GM21360 (cell line): ENCODE measurements around the gene GJB5.

Experiments used
- ATAC-seq: cut with Tn5 transposase; IDR thresholded peaks from one replicate; pipeline ENCODE4 v1.9.1; 2021; ENCODE audit warnings: mild to moderate bottlenecking, moderate library complexity; ENCODE audit not compliant: unreplicated experiment

GJB5 gene

DNA sequence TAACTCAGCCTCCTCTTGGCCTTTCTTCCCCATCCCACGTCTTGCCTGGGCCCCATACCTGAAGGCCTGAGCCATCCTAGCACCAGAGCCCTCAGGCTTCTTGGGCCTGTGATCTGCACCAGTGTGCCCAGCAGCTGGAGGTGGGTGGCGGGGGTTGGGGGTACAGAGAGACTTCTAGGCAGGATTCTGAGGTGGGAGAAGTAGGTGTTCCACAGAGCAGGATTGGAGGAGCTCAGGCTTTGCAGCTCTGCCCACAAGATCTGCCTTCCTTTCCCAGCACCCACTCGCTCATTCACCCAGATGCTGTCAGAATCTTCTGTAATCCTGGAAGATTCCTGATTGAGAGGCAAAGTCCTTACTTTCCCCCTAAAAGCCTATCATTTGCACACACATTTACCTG, 10.0 kb upstream of the GJB5 start:
- no peak for ATAC-seq

DNA sequence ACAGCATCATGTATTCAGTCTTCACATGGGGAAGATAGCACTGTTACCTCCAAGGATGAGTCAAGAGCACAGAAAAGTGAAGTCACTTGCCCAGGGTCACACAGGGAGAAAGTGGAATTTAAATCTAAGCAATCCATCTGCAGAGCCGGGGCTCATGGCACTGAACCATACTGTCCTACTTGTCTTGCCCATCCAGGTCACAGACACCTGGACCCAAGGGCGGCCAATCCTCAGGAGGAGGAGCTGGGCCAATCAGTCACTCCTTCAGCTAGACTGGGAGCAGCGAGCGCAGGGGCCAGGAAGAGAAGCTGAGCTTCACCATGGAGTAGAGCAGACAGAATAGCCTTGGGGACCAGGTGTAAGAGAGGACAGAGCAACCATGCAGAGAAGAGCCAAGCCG, 9.2 kb upstream of the GJB5 start:
- ATAC-seq: no peak

DNA sequence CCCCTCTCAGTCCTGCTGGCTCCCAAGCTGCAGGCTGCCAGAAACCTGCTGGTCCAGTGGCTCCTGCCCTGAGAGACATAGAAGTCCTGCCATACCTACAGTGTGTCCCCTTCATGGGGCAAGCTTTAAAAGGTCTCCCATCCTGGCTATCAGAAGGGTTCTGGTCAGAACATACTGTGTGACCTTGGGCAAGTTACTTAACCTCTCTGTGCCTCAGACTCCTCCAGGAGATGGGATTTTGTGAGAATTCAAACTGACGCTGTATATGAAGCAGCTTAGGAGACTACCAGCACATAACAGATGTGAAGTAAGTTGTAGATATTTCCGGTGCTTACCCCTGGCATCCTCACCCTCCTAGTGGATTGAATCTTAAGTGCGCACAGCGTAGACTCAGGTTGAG, 8.7 kb upstream of the GJB5 start:
- ATAC-seq: no peak

DNA sequence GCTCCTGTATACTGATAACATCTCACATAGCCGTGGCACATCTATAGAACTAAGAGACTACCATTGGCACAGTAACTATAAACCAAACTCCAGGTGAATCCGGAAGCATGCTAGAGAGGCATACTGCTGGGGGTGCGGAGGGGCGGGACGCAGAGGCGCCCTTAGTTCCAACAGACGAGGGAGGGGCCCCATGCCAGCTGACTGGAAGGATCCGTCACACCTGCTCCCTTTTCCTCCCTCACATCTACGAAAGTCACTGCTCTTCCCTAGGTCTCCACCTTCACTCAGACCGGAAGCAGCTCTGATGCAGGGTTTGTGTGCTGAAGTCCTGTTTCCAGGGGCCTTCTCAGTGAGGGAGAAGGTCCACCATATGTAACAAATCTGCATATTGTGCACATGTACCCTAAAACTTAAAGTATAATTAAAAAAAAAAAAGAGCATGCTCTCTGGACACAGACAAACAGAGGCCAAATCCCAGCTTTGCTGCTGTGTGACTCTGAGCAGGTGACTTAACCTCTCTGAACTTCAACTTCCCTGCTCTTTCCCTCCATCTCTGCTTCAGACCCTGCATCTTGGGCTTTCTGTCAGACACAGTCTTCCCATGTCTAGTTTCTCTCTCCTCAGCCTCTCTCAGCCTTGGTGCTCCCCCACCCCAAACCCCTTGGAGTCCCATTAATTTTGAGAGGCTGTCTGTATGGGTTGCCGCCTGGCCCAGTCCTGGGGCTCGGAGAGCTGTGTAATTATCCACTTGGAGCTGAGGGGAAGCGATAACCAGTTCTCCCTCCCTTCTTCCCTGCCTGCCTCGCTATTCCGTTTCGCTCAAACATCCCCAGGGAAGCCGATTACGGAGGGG, 7.8 kb upstream of the GJB5 start:
- no peak for ATAC-seq

DNA sequence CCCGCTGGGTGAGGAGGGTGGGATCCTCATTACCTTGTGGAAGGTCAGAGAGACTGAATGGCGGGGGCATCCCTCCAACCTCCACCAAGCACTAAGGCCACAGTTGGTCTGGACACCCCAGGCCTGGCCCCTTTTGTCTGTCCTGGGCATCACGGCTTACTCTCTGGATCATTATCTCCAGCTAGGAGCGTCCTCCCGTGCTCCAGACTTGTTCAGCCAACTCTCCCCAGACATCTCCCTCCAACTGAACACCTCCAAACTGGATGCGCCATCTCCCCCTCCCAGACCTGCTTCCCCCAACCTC, 7.3 kb upstream of the GJB5 start:
- ATAC-seq: no peak

DNA sequence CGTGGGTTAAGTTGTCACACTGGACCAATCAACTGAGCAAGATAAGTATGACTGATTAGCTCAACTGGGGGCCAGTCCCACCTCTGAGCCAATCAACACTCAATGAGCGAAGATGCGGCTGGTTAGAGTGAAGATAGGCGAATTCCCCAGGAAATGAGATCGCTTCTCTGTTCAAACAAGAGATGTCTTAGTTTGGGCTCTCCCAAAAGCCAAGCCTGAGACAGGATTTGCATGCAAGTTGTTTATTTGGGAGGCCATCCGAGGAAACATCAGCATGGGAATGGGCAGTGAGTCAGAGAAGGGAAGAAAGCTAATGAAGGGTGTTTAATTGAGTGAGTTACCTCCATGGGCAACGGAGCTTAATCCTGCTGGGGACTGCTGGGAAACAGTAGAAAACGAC, 4.9 kb upstream of the GJB5 start:
- ATAC-seq: no peak

DNA sequence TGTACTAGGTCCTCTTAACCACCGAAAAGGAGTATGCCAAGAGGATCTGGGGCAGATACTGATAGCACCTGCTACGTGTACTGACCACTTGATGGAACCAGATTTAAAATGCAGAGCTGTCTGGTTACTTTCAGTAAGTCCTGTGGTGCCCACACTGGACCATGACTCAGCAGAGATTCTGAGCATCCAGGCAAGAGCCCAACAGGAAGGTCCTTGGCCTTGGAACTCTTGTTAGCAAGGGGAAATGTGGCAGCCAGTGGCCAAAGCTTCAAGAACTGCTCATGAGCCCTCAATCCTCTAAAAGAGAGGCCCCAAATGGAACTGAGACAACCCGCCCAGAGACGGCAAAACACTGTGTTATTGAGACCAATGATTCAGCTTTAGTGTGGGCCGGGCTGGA, 4.2 kb upstream of the GJB5 start:
- ATAC-seq: no peak

DNA sequence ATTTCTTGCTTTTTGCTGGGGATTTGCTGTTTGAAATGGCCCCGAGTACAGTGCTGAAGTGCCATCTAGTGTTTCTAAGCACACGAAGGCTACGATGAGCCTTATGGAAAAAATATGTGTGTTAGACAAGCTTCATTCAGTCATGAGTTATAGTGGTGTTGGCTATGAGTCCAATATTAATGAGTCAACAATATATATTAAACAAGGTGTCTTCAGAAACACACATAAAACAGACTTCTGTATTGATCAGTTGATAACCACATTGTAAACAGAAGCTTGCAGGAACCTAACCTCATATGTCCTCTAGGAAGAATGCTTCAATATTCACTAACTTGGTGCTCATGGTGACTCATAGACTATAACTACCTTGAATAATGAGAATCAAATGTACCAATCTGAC, 1.7 kb upstream of the GJB5 start:
- ATAC-seq: no peak

DNA sequence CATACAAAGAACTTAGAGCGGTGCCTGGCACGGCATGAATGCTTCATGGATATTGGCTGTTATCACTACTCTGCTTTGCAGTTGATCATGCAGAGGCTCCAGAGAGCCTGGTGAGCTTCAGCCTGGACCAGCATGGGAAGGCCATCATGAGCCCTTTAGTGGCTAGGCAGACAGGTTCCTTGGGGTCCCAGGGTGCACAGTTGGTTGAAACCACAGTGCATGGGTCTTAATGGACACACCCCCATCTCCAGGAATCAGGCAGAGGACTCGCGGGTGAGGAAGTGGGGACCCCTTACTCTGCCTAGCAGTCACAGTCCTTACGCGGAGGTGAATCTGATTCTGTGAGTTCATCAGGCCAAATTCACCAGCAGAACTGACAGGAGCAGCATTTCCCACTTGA, 1.1 kb downstream of the GJB5 start:
- ATAC-seq: no peak

DNA sequence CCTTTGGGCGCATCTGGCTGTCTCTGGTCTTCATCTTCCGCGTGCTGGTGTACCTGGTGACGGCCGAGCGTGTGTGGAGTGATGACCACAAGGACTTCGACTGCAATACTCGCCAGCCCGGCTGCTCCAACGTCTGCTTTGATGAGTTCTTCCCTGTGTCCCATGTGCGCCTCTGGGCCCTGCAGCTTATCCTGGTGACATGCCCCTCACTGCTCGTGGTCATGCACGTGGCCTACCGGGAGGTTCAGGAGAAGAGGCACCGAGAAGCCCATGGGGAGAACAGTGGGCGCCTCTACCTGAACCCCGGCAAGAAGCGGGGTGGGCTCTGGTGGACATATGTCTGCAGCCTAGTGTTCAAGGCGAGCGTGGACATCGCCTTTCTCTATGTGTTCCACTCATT, 2.5 kb downstream of the GJB5 start:
- no peak for ATAC-seq

DNA sequence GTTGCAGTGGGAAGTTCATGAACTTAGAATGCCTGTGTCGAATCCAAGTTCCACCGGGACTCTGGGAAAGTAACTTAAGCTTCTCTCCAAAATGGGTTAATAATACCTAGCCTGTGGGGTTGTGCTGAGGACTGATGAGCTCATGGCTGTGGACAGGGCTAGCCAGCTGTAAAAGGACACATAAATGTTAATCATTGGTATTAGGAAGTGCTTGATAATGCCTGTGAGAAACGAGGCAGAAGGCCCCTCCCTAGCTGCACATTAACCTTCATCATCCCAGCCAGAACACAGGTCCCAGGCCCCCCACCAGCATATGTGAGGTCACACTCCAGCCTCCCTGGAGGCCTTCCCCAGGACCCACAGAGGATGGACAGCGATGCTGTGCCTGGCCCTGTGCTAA, 3.9 kb downstream of the GJB5 start:
- no peak for ATAC-seq

DNA sequence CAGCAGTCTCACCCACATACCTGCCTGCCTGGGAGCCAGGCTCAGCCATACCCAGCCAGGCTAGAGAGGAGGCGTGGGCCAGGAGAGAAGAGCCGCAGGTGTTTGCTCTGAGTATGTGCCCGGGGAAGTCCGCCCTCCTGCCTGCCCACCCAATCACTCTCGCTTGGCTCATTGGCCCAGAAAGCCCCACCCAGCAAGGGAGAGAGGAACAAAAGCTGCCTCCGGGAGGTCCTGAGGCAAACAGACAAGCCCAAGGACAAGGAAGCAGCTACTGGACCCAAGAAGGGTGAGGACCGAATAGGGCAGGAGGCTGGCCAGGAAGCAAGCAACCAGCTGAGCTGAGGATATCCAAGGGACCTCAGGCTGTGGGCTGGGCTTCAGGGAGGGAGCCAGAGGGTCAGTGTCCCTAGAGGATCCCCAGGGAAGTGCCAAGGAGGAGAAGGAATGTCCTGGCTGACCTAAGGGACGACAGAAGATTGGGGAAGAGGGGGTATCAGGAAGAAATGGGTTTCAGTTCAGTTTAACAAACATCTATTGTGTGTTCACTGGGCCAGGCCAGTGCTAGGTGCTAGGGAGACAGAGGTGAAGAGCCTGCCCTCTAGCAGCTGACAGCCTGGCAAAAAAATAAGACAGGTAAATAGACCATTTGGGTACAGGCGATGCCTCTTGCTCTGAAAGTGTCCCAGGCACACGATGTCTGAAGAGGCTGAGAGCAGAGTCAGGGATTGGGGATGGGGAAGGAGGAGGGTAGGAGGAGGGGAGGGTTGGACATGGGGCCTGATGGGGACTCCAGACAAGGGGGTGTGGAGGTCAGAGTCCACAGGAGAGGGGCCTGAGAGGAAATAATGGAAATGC, 4.9 kb downstream of the GJB5 start, which contains the start of gene GJB4:
GJB4 (plus strand) TSS at position 238 of the 855 bp plus-strand sequence. CDS start 1,515 bp downstream, outside the sequence.
- no peak for ATAC-seq

DNA sequence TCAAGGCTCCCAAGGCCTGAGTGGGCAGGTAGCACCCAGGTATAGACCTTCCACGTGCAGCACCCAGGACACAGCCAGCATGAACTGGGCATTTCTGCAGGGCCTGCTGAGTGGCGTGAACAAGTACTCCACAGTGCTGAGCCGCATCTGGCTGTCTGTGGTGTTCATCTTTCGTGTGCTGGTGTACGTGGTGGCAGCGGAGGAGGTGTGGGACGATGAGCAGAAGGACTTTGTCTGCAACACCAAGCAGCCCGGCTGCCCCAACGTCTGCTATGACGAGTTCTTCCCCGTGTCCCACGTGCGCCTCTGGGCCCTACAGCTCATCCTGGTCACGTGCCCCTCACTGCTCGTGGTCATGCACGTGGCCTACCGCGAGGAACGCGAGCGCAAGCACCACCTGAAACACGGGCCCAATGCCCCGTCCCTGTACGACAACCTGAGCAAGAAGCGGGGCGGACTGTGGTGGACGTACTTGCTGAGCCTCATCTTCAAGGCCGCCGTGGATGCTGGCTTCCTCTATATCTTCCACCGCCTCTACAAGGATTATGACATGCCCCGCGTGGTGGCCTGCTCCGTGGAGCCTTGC, 6.4 kb downstream of the GJB5 start:
- ATAC-seq: no peak

DNA sequence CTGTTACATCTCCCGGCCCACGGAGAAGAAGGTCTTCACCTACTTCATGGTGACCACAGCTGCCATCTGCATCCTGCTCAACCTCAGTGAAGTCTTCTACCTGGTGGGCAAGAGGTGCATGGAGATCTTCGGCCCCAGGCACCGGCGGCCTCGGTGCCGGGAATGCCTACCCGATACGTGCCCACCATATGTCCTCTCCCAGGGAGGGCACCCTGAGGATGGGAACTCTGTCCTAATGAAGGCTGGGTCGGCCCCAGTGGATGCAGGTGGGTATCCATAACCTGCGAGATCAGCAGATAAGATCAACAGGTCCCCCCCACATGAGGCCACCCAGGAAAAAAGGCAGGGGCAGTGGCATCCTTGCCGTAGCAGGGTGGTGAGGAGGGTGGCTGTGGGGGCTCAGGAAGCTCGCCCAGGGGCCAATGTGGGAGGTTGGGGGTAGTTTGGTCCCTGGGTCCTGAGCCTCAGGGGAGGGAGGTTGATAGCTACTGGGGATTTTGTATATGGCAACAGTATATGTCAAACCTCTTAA, 7.0 kb downstream of the GJB5 start:
- no peak for ATAC-seq

DNA sequence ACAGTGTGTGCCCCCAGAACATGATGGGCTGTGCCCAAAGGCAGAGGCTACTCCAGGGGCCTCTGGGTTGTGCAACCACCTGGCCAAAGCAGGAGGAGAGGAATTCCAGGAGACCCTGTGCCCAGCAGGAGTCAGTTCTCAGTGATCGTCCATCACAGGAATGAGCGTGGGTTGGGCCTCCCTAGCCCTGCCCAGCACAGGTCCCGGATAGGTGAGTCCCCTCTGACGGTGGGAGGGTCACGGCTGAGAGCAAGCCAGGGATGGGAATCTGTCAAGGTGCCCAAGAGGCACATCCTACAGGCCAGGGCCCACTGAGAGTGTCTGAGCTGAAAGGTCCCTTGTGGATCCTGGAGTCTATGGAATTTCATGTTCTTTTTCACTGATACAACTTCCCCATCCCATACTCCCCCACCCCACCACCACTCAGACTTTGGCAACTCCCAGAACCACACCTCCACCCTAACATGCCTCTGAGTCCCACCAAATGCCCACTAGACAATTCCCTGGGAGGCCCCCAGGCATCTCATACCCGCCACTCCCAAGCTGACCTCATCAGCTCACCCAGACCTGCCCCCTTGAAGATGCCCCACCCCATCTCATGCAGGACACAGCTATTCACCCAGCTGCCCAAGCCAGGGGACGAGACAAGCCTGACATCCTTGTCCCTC, 7.8 kb downstream of the GJB5 start:
- no peak for ATAC-seq

DNA sequence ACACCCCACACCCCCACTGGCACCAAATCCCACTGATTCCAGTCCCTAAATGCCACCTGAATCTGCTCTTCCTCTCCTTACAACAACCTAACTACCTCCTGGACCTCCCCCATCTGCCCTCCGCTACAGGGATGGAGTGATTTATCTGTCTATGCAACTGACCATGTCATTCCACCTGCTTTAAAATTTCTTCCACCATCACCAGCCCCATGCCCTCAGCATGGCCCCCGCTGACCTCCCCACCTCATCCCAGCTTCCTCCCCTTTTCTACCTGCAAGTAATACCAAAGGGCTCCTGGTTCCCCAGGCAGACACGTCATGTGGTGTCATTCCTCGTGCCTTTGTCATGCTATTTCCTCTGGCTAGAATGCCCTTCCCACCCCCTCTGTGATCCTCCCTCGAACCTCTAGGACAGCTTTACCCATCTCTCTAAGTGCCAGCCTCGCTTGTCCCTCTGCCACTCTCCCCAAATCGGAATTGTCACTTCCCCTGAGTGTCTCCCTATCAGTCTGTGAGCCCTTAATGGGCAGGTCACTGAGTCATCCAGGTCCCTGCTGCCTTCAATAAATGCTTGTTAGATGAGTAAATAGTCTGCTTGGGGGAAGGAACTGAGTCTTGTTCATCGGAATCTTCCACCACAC, 8.4 kb downstream of the GJB5 start:
- no peak for ATAC-seq

DNA sequence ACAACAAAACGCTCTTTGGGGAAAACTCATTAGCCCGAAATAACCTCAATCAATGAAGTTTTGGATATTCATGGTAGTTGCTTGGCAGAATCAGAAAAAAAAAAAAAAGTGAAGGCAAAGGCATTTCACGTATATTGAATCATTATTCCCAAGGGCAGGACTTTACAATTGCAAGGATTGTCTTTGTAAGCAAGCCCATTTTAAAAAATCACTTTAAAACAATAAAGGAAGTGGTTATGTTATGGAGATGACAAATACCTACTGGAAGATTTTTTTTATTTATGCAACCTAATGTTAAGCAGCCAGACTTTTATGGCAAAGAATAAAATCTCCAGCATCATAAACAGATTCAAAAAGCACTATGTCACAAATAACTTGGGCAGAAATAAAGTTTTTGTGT, 14.0 kb downstream of the GJB5 start:
- no peak for ATAC-seq

DNA sequence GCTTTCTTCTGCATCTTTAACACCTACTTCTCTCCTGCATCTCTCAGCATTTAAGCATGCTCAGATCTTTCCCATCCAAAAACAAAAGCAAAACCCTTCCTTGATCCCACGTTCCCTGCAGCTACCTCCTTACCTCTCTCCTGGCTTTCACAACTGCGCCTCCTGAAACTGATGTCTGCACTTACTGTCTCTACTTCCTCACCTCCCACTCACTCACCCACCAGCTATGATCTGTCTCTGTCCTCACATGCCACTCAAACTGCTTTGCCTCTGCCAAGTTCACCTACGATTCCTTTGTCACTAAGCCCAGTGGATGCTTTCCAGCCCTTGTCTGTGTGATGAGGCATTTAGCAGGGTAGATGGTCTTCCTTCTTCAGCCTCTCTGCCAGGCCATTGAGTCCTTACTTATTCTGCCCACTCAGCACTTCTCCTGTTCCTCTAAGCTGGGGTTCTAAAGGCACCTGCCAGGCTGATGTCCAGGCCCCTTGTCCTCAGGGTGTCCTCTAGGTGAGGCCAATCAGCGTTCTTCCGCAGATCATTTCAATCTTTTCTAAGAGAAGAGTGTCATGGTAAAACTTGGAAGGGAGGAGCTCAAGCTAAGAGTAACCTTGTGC, 16.2 kb downstream of the GJB5 start:
- ATAC-seq: no peak

DNA sequence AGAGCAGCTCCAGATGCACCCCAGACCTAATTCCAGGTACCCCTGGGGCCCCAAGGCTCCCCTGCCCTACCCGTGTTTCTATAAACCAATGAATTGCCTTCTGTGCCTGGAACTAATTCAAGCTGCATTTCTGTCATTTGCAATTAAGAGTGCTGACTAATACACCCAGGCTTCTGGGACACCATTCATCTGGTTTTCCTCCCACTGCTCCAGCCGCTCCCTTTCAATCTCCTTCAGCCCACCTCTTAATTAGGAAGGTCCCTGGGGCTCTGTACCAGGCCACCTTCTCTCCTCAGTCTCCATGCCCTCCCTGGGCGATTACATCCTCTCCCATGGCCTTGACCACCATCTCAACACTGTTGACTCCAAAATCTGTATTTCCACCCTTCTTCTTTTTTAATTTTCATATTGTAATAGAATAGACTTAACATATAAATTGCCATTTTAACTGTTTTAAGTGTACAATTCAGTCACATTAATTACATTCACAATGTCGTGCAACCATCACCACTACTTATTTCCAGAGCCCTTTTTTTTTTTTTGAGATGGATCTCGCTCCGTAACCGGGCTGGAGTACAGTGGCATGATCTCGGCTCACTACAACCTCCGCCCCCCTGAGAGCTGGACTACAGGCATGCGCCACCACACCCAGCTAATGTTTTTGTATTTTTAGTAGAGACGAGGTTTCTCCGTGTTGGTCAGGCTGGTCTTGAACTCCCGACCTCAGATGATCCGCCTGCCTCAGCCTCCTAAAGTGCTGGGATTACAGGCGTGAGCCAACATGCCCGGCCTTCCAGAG, 16.9 kb downstream of the GJB5 start:
- no peak for ATAC-seq
